NCI-H2196 treated with DMSO at 0.1 percent for 48 hours (cell line): ENCODE results near the gene SLC35F6.
"Not testable (repeated sequence)": the region's sequence is repeated elsewhere in the genome, so short reads cannot be mapped to it uniquely, and the experiment has no call there.

ENCODE experiments used
- DNase-seq: peaks from one replicate; lab custom pipeline; 2025; ENCODE audit not compliant: unreplicated experiment; lab: John Stamatoyannopoulos, UW

The SLC35F6 gene

DNA sequence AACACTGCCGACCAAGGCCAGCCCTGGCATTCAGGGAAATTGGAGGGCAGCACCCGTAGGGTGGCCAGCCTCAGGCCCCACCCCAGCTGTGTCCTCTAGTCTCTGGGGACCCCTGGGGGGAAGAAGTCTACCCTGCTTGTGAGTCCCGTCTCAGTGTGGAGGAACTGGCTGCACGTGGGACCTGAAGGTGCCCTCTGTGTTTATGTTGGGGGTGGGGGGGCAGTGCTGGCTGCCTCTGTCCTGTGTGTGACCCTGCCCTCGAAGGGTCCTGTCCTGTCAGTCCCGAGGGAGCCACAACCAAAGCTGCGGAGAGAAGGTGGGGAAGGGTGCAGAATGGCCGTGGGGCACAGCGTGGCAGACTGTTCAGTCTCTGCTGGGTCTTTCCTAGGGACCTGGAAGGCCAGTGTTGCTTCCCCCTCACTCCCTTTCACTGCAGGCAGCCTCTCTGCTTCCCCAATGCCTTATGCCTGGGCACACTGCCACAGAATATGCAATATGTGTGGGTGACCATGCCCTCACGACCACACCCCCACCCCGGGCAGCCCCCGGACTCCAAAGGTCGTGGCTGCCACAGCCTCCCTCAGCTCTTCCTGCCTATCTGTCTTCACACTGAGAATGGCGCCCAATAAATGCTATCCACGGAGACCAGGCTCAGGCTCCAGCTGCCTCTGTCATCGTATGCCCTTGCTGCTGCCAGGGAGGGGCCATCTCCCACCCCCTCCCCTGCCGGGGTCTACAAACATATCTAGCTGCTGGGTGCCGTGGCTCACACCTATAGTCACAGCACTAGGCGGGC lies 33.3 kb upstream of the SLC35F6 start:
- DNase-seq: no peak

DNA sequence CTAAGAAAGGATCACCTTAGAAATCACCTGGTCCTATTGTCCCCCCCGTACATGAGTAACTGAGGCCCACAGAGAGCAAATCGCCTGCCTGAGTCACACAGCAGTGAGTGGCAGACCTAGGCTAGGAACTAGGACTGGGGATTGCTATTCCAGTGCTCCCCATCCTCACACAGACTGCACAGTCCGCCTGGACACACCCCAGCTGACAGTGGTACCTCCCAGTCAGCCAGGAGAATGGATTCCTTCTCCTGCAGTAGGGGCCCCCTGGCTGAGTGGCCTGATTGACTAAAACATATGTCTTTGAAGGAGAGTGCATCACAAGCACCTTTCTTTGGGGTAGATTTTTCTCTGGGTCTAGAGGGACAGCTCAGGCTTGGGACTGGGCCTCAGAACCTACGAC lies 32.4 kb upstream of the SLC35F6 start:
- no peak for DNase-seq

DNA sequence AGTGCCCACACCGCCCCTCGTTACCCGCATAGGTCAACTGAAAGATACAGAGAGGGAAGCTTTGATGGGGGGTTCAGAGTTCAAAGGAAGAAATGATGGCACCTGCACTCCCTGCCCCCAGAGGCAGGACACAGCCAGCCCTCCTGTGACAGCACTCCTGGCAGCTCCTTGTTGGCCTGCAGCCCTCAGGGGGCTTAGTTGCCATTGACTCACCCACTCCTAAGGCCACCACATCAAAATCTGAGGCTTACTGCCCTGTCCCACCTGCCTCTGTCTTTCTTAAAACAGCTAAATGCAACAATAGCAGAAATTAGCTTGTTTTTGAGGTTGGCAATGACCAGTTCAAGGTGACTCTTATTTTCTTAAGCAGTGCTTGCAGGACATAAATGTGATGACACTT lies 31.6 kb upstream of the SLC35F6 start:
- DNase-seq: no peak

DNA sequence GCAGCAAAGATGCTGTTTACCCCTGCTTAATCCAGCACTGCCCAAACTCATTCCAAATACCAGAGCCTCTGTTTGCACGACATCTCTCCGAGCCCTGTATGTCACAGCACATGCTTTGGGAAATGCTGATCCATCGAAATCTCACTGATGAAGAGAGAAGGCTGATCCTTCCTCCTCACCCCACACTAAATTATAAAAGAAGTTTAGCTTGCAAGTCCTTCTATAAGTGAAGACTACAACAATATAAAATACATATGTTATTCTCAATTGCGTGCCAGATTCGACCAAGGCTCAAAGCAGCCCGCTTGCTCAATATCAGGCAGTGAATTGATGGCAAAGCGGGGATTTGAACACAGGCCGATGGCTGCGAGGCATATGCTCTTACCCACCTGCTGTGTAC lies 30.7 kb upstream of the SLC35F6 start:
- DNase-seq: no peak

GRCh38 chr2:26735097-26735496 lies 29.0 kb upstream of the SLC35F6 start:
- DNase-seq: no peak

- DNase-seq: no peak
Measured at GRCh38 chr2:26735883-26736588, 28.0 kb upstream of the SLC35F6 start.

DNA sequence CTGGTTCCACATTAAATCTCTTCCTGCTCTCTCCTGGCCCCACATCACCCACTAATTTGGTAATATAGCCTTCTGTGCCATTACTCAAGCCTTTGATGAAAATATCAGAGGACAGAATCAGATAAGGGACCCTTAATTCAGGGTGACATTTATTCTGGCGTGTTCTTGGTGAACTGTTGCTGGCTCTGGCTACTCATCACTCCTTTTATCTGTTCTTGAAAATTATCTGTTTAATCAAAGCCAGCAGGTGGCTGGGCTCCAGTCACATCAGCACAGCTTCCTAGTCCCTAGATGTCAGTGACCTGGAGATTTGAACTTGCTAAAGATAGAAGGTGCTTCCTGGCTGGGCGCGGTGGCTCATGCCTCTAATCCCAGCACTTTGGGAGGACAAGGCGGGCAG lies 26.9 kb upstream of the SLC35F6 start:
- no peak for DNase-seq

DNA sequence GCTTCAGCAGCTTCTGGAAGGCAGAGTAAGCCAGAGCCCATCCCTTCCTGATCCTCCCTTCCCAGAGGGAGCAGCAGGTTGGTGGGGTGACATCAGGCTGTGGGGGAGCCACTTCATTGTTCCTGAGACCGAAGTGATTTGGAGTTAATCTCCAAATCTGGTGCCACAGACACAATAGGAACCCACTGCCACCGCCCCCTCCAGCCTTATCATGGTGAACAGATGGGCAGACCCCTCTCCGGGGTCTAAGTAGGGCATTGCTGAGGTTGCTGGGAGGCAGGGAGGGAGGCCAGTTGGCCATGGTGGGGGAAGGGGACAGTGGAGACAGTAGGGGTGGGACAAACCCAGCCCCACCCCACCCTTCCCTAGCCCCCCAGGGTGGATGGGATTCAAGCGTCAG lies 25.6 kb upstream of the SLC35F6 start:
- no peak for DNase-seq

DNA sequence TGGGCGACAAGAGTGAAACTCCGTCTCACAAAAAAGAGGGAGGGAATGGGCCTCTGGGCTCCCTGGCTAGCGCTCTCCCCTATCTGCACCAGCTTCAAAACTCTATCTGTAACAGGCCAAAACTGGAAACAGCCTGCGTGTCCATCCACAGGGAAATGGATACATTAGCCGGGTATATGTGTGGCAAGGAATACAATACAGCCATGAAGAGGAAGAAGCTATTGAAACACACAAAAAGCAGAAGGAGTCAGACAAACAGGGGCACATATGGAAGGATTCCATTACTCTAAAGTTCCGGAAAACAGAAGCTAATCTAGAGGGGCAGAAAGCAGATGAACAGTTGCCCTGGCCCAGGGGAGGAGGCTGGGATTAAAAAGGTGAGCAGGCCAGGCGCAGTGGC lies 24.6 kb upstream of the SLC35F6 start:
- no peak for DNase-seq

GRCh38 chr2:26740346-26740745 lies 23.7 kb upstream of the SLC35F6 start:
- no peak for DNase-seq

- no peak for DNase-seq
Measured at GRCh38 chr2:26740890-26741302, 23.2 kb upstream of the SLC35F6 start.

GRCh38 chr2:26742048-26742770 lies 21.9 kb upstream of the SLC35F6 start:
- DNase-seq: no peak

GRCh38 chr2:26743852-26744251 lies 20.2 kb upstream of the SLC35F6 start:
- no peak for DNase-seq

DNA sequence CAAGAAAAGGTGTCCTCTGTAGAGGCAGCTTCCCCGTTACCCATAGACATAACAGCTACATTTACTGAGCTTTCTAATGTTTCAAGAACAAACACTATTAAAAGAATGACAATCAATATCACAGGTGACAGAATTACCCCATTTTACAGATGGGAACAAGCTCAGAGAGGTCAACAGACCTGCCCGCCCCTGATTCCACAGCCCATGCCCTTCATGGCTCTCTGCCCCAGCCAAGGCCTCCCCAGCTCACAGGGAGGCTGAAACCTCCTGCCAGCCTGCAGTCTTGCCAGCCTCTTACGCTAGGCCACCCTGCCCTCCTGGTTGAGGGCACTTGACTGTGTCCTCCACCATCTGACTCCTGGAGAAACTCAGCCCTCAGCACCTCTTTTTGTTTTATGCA lies 19.1 kb upstream of the SLC35F6 start:
- DNase-seq: no peak

- peak; percentile 43 for DNase-seq
Measured at GRCh38 chr2:26745609-26746327, 18.3 kb upstream of the SLC35F6 start.

DNA sequence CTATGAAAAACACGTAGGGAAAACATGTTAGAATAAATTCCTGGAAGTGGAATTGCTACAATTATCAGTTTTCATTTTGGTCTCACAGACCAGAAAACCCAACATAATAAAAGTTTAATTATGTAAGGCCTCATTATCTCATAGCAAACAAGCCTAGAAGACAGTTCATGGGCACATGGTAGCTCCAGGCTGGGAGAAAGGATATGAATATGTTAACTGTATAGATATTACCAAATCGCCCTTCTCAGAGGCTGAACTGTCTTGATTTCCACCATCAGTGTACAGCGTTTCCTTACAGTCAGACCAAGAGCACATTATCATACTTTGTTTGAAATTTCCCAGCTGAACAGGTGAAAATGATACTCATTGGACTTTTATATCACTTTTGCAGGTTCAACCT lies 17.1 kb upstream of the SLC35F6 start:
- no peak for DNase-seq

- DNase-seq: not testable (repeated sequence)
Measured at GRCh38 chr2:26749787-26750420, 14.2 kb upstream of the SLC35F6 start.

DNA sequence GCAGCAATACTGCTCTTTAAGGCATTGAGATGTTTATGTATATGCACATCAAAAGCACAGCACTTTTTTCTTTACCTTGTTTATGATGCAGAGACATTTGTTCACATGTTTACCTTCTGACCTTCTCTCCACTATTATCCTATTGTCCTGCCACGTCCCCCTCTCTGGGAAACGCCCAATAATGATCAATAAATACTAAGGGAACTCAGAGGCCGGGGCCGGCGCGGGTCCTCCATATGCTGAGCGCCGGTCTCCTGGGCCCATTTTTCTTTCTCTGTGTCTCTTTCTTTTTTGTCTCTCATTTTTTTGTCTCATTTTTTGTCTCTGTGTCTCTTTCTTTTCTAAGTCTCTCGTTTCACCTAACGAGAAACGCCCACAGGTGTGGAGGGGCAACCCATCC lies 13.6 kb upstream of the SLC35F6 start:
- DNase-seq: not testable (repeated sequence)

DNA sequence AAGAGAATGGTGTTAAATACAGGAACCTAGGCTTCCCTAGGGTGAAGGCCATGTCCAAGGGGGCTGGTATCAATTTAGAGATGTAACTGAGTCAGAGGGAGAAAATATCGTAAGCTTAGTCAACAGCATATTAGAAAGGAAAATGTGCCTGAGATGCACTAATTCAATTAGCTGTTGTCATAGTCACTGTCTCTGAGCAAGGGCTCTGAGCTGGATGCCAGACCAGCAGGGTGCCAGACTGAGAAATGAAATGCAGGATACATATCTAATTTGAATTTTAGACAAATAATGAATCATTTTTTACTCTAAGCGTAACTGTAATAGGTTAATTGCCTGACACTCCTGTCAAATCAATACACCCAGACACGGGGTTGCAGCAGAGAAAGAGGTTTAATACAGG lies 11.4 kb upstream of the SLC35F6 start:
- DNase-seq: no peak

- no peak for DNase-seq
Measured at GRCh38 chr2:26754539-26754938, 9.5 kb upstream of the SLC35F6 start.
